ENCODE measurements around the gene ZFP92.

Gene ZFP92

GRCh38 chrX:153441296-153441695 lies 30.0 kb downstream of the ZFP92 start:
- DNase-seq = no peak

GRCh38 chrX:153441981-153442380 lies 30.7 kb downstream of the ZFP92 start:
- no peak for DNase-seq

- DNase-seq = no peak
Observed at GRCh38 chrX:153442463-153442862, 31.2 kb downstream of the ZFP92 start.

GRCh38 chrX:153443476-153444332 lies 32.4 kb downstream of the ZFP92 start:
- DNase-seq = no peak

- DNase-seq = no peak
Observed at GRCh38 chrX:153444333-153445011, 33.2 kb downstream of the ZFP92 start.

GRCh38 chrX:153445106-153445855 lies 34.0 kb downstream of the ZFP92 start:
- no peak for DNase-seq

- DNase-seq = no peak
Observed at GRCh38 chrX:153445856-153446635, 34.8 kb downstream of the ZFP92 start, which contains the start of gene TREX2. TREX2 (minus strand) TSS chrX:153446056; CDS start chrX:153445430, 626 bp downstream.

- no peak for DNase-seq
Observed at GRCh38 chrX:153446636-153446936, 35.3 kb downstream of the ZFP92 start.

GRCh38 chrX:153446950-153447580 lies 35.8 kb downstream of the ZFP92 start:
- no peak for DNase-seq

GRCh38 chrX:153447581-153447960 lies 36.3 kb downstream of the ZFP92 start:
- DNase-seq = no peak

- no peak for DNase-seq
Observed at GRCh38 chrX:153448556-153449367, 37.5 kb downstream of the ZFP92 start.

- no peak for DNase-seq
Observed at GRCh38 chrX:153449368-153450113, 38.3 kb downstream of the ZFP92 start.

GRCh38 chrX:153450114-153450948 lies 39.1 kb downstream of the ZFP92 start:
- DNase-seq = no peak

GRCh38 chrX:153450949-153451277 lies 39.6 kb downstream of the ZFP92 start:
- DNase-seq = no peak

GRCh38 chrX:153454901-153455550 lies 43.8 kb downstream of the ZFP92 start:
- no peak for DNase-seq

GRCh38 chrX:153455571-153455970 lies 44.3 kb downstream of the ZFP92 start:
- no peak for DNase-seq

- no peak for DNase-seq
Observed at GRCh38 chrX:153456161-153456560, 44.9 kb downstream of the ZFP92 start.

- DNase-seq = no peak
Observed at GRCh38 chrX:153456704-153457103, 45.4 kb downstream of the ZFP92 start.

- no peak for DNase-seq
Observed at GRCh38 chrX:153457136-153457825, 46.0 kb downstream of the ZFP92 start.

All from DMS53 (cell line).